Neutrophil (primary cell): Measurements from ENCODE around the gene CTBP1.

Experiments
- H3K27ac ChIP-seq: fragments of 200-600 bp; sonication (generic); 2 replicates; pipeline ENCODE4 v1.5.1; 2016; ENCODE audit warnings: mild to moderate bottlenecking, moderate library complexity
- H3K27me3 ChIP-seq: fragments of 200-600 bp; sonication (generic); 2 replicates; pipeline ENCODE4 v1.6.0; 2016; ENCODE audit warnings: mild to moderate bottlenecking
- H3K36me3 ChIP-seq: fragments of 200-600 bp; sonication (generic); 2 replicates; pipeline ENCODE4 v1.5.1; 2017
- H3K4me1 ChIP-seq, 2 experiments: fragments of 200-600 bp in 1 of 2; sonication (generic) in 1 of 2; 1 replicate in 1 of 2; 2 replicates in 1 of 2; pipeline versions ENCODE4 v1.5.1 to v1.6.1; 2013 to 2016; ENCODE audit warnings: low read depth in 1 of 2, low read length in 1 of 2, mild to moderate bottlenecking in 1 of 2, moderate library complexity in 1 of 2; ENCODE audit not compliant: control insufficient read depth in 1 of 2, insufficient read depth in 1 of 2
- H3K4me3 ChIP-seq, 2 experiments: fragments of 200-600 bp in 1 of 2; sonication (generic) in 1 of 2; 1 replicate in 1 of 2; 2 replicates in 1 of 2; pipeline ENCODE4 v1.5.1; 2013 to 2016; ENCODE audit warnings: low read depth in 1 of 2, low read length in 1 of 2, mild to moderate bottlenecking in 1 of 2, moderate library complexity in 1 of 2
- H3K9me3 ChIP-seq: fragments of 200-600 bp; sonication (generic); 2 replicates; pipeline ENCODE4 v1.5.1; 2016
- TF ChIP-seq, protein P1 (sequence below): fragments of 200-600 bp; sonication (generic); IDR thresholded peaks from 2 replicates; pipeline ENCODE4 v1.5.1; 2016; ENCODE audit warnings: antibody characterized with exemption

CTBP1 gene

DNA sequence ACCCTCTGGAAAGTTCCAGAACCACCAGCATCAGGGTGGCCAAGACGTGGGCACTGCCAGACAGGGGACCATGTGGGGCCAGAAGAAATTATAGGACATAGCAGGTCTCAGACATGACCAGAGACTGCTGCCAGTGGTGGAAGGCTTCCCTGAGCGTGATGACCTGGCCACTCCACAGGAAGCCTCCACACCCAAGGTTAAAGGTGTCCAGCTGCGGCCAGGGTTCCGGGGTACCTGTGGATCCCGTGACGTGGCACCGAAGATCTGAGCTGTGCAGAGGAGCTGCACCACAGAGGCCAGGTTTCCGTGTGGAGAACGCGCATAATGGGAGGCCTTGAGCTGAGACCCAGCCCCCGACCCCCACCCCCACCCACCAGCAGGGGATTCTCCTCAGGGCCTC is 16.4 kb upstream of the CTBP1 start:
- Histone ChIP-seq H3K36me3 (no peaks in the 10 kb centered on the region), H3K4me1 (peaks cover 0 to 3% of the 10 kb centered on the region in 2 experiments), H3K27me3 (no peaks in the 10 kb centered on the region), H3K9me3 (no peaks in the 10 kb centered on the region), H3K27ac (no peak overlapping the region), H3K4me3 (no peak overlapping the region)
- TF ChIP-seq, protein P1, sequence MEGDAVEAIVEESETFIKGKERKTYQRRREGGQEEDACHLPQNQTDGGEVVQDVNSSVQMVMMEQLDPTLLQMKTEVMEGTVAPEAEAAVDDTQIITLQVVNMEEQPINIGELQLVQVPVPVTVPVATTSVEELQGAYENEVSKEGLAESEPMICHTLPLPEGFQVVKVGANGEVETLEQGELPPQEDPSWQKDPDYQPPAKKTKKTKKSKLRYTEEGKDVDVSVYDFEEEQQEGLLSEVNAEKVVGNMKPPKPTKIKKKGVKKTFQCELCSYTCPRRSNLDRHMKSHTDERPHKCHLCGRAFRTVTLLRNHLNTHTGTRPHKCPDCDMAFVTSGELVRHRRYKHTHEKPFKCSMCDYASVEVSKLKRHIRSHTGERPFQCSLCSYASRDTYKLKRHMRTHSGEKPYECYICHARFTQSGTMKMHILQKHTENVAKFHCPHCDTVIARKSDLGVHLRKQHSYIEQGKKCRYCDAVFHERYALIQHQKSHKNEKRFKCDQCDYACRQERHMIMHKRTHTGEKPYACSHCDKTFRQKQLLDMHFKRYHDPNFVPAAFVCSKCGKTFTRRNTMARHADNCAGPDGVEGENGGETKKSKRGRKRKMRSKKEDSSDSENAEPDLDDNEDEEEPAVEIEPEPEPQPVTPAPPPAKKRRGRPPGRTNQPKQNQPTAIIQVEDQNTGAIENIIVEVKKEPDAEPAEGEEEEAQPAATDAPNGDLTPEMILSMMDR: no peak

DNA sequence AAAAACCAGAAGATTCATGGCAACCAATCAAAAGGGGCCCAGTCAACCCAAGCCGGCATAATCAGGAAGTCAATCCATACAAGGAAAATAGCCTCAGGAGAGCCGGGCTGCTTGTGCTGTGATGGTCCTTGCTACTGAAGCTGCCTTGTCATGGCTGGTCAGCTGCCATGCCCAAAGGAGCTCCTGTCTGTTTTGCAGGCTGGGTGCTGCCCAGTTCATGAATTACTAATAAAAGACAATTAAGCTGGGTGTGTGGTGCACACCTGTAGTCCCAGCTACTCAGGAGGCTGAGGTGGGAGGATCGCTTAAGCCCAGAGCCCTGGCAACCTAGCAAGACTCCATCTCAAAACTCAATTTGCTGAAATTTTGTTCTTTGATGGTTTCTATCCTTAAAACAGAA is 16.0 kb upstream of the CTBP1 start:
- no peak overlapping the region for H3K27ac ChIP-seq
- no peaks in the 10 kb centered on the region for H3K36me3 ChIP-seq
- TF ChIP-seq, protein P1: no peak
- no peaks in the 10 kb centered on the region for H3K9me3 ChIP-seq
- H3K27me3 ChIP-seq: no peaks in the 10 kb centered on the region
- no peak overlapping the region for H3K4me3 ChIP-seq
- H3K4me1 ChIP-seq: peaks cover 0 to 3% of the 10 kb centered on the region in 2 experiments

DNA sequence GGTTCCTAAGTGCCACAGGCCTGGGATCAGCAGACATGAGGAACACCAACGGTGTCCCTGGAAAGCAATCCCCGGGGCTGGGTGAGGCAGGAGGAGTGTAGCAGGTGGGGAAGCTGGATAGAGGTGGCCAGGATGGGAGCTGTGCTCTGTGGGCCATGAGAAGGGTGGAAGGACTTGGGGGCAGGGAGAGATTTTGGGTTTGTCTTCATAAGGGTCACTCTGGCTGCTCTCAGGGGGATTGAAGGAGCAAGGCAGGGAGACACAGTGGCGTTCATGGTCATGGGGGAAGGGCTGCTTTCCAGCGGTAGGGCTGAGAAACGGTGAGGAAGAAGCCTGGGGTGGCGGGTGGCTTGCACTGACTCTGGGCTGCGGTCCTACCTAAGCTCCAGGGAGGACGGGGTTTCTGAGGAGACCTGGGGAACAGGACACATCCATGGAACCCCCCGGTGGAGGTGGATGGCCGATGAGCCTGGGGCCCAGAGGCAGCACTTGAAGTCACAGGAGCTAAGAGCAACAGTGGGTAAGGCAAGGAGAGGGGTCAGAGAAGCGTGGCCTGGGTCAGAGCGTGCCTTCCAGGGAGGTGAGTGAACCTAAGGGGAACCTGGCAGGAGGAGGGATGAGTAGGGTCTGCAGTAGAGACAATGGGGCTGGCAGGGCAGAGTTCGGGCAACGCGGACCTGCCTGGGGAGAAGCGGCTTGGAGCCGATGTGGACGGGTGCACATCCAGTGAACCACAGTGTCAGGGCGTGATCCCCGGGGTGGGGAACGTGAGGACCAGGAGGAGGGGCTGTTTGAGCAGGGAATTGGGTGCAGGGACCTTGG is 12.4 kb upstream of the CTBP1 start:
- Histone ChIP-seq H3K36me3 (no peaks in the 10 kb centered on the region), H3K4me1 (no peaks in the 10 kb centered on the region), H3K9me3 (no peaks in the 10 kb centered on the region), H3K27ac (no peak overlapping the region), H3K4me3 (no peak overlapping the region), H3K27me3 (peaks cover 6% of the 10 kb centered on the region)
- TF ChIP-seq, protein P1: no peak

DNA sequence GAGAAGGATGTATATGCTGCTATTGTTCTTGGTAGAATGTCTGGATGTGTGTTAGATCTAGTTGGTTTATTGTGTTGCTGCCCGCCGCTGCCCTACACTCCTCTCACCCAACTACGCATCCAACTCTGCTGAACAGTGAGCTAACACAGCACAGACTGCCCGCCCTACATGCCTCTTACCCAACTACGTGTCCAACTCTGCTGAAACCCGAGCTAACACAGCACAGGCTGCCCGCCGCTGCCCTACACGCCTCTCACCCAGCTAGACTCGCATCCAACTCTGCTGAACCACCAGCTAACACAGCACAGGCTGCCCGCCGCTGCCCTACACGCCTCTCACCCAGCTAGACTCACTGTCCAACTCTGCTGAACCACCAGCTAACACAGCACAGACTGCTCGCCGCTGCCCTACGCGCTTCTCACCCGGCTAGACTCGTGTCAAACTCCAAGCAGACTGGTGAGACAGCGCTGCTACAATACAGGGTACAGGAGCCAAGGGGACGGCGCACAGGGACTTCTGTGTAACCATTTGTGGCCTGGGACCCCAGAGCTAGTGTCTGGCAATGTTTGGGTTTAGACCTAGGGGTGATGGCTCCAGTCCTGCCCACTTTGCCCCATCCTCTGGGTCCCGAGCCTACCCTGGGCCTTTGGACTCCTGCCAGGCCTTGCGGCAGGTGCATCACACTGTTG is 11.6 kb upstream of the CTBP1 start:
- Histone ChIP-seq H3K4me3 (no peak overlapping the region), H3K4me1 (no peaks in the 10 kb centered on the region), H3K36me3 (no peaks in the 10 kb centered on the region), H3K27me3 (peaks cover 6% of the 10 kb centered on the region), H3K27ac (no peak overlapping the region), H3K9me3 (no peaks in the 10 kb centered on the region)
- TF ChIP-seq, protein P1: no peak

DNA sequence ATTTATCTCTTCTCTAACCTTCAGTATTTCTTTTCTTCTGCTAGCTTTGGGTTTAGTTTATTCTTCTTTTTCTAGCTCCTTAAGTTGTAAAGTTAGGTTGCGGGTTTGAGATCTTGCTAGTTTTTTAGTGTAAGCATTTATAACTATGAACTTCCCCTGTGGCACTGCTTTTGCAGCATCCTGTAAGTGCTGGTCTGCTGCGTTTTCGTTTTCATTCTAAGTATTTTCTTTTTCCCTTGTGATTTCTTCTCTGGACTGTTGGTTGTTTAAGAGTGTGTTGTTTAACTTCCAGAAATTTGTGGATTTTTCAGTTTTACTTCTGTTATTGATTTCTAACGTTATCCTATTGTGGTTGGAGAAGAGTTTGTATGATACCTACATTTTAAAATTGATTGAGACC is 11.0 kb upstream of the CTBP1 start:
- Histone ChIP-seq H3K4me3 (no peak overlapping the region), H3K27me3 (peaks cover 6% of the 10 kb centered on the region), H3K4me1 (no peaks in the 10 kb centered on the region), H3K36me3 (no peaks in the 10 kb centered on the region), H3K9me3 (no peaks in the 10 kb centered on the region), H3K27ac (no peak overlapping the region)
- TF ChIP-seq, protein P1: no peak
